ENCODE measurements around the gene TENM3.

TENM3 gene

GRCh38 chr4:182254026-182254780, 11.0 kb downstream of the TENM3 start:
- DNase-seq (ENCODE audit: insufficient read length, low spot score) (no peak), FAIRE-seq (no peak)
- no peak for TF ChIP-seq CTCF (IDR thresholded peaks at IDR 0.05; ENCODE audit: insufficient read depth, missing control alignments)

GRCh38 chr4:182255441-182256190, 12.4 kb downstream of the TENM3 start:
- no peak for TF ChIP-seq CTCF (IDR thresholded peaks at IDR 0.05; ENCODE audit: insufficient read depth, missing control alignments)
- FAIRE-seq (no peak), DNase-seq (ENCODE audit: insufficient read length, low spot score) (no peak)

GRCh38 chr4:182257016-182257415, 13.8 kb downstream of the TENM3 start:
- FAIRE-seq = no peak
- no peak for TF ChIP-seq CTCF (IDR thresholded peaks at IDR 0.05; ENCODE audit: insufficient read depth, missing control alignments)
- DNase-seq (ENCODE audit: insufficient read length, low spot score) = no peak

GRCh38 chr4:182257503-182257902, 14.3 kb downstream of the TENM3 start:
- TF ChIP-seq CTCF (IDR thresholded peaks at IDR 0.05; ENCODE audit: insufficient read depth, missing control alignments) = no peak
- FAIRE-seq (no peak), DNase-seq (ENCODE audit: insufficient read length, low spot score) (no peak)

GRCh38 chr4:182258441-182259000, 15.3 kb downstream of the TENM3 start:
- no peak for DNase-seq (ENCODE audit: insufficient read length, low spot score)
- no peak for FAIRE-seq
- TF ChIP-seq CTCF (IDR thresholded peaks at IDR 0.05; ENCODE audit: insufficient read depth, missing control alignments) = no peak

- DNase-seq (ENCODE audit: insufficient read length, low spot score) (no peak), FAIRE-seq (no peak)
- no peak for TF ChIP-seq CTCF (IDR thresholded peaks at IDR 0.05; ENCODE audit: insufficient read depth, missing control alignments)
These were observed 18.5 kb downstream of the TENM3 start for GRCh38 chr4:182261651-182262223.

Data from D721Med (cell line).